ENCODE data around the gene FUBP3. TPM values are rescaled to one million over a fixed set of nuclear protein-coding genes. Genes with fewer than 3 reads are reported as not detected.

FUBP3 gene
- total RNA-seq, 1 experiment from 2014 or later = 73.7 TPM

GRCh38 chr9:130557077-130557468 lies 22.3 kb upstream of the FUBP3 start:
- peaks cover 4 to 16% of the 10 kb centered on the region in 2 experiments; a peak in 3 of 4 replicates for H3K4me1 ChIP-seq (ENCODE audit: control insufficient read depth in 1 of 2, insufficient read depth in 2 of 2, low read length in 2 of 2)
- POLR2A ChIA-PET = no interaction called here

DNA sequence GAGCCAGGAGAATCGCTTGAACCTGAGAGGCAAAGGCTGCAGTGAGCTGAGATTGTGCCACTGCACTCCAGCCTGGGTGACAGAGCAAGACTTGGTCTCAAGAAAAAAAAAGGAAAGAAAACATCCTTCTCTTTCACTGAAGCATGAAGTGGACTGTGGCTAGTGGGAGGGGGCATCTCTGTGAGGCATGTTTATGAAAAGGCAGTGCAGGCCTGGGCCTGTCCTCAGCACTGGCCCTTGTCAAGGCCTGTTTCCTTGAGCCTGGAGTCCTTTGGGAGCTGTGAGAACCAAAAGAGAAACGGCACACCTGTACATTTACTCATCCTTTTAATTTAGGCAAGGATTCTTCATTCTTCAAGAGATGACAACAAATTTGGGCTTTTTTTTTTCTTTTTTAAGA lies 18.3 kb upstream of the FUBP3 start:
- Histone ChIP-seq H2AFZ (ENCODE audit: low read depth, low read length, poor library complexity, severe bottlenecking) (no peak overlapping the region), H3K9me3 (ENCODE audit: control insufficient read depth in 1 of 2, insufficient read depth in 1 of 2, low read depth in 1 of 2, low read length in 2 of 2) (no peaks in the 10 kb centered on the region), H3K4me3 (replicated peaks in 1 of 2; ENCODE audit: low read depth in 1 of 2, low read length in 2 of 2) (no peak overlapping the region), H3K4me1 (ENCODE audit: control insufficient read depth in 1 of 2, insufficient read depth in 2 of 2, low read length in 2 of 2) (peaks cover 0 to 5% of the 10 kb centered on the region in 2 experiments; a peak in 2 of 4 replicates), H3K9ac (ENCODE audit: low read length) (no peak overlapping the region), H3K4me2 (ENCODE audit: low read length) (no peak overlapping the region), H3K9me2 (ENCODE audit: insufficient read depth) (no peaks in the 10 kb centered on the region), H4K20me1 (ENCODE audit: insufficient read depth) (no peaks in the 10 kb centered on the region), H3K27ac (ENCODE audit: low read depth, low read length) (no peak overlapping the region), H3K27me3 (ENCODE audit: insufficient read depth, low read length) (no peaks in the 10 kb centered on the region), H3K79me2 (ENCODE audit: insufficient read depth, low read length) (no peaks in the 10 kb centered on the region), H3K36me3 (ENCODE audit: control insufficient read depth in 1 of 2, insufficient read depth in 2 of 2, low read length in 2 of 2) (no peaks in the 10 kb centered on the region)
- RAD21 ChIA-PET (ENCODE audit: low non-redundant PET in 1 of 2, low total read pairs in 2 of 2, uncharacterized antibody in 2 of 2, unreplicated experiment in 2 of 2) = no interaction called here
- DNase-seq (ENCODE audit: low read depth, low spot score) (no peak), ATAC-seq (no peak)
- POLR2A ChIA-PET = no interaction called here
- BruUV-seq (replicated peaks) = no TSS peak
- CTCF ChIA-PET = no interaction called here
- intact Hi-C loops (cut with micrococcal nuclease) = no loop called here
- TF ChIP-seq EGR1 (IDR thresholded peaks at IDR 0.05; ENCODE audit: low read depth) (no peak), RAD21 (IDR thresholded peaks at IDR 0.05; ENCODE audit: low read depth) (no peak), YY1 (IDR thresholded peaks at IDR 0.05; ENCODE audit: extremely low read depth, insufficient replicate concordance, low read depth, low read length) (no peak), ZBTB33 (IDR thresholded peaks at IDR 0.05; ENCODE audit: extremely low read depth, insufficient replicate concordance, low read length) (no peak), JUND (IDR thresholded peaks at IDR 0.05) (no peak), CBX3 (IDR thresholded peaks at IDR 0.05; ENCODE audit: low read depth) (no peak), POLR2A (IDR thresholded peaks at IDR 0.05; ENCODE audit: borderline replicate concordance, extremely low read depth, insufficient read depth, insufficient read length) (no peak), EZH2phosphoT487 (IDR thresholded peaks at IDR 0.05; ENCODE audit: borderline replicate concordance) (no peak), CEBPB (IDR thresholded peaks at IDR 0.05; ENCODE audit: low read depth) (no peak), TCF7L2 (IDR thresholded peaks at IDR 0.05; ENCODE audit: borderline replicate concordance, extremely low read depth, insufficient read depth, insufficient read length) (no peak)
- TF ChIP-seq, protein P1, sequence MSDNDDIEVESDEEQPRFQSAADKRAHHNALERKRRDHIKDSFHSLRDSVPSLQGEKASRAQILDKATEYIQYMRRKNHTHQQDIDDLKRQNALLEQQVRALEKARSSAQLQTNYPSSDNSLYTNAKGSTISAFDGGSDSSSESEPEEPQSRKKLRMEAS (IDR thresholded peaks at IDR 0.05) = no peak

More at GRCh38 chr9:130557077-130557468, 22.3 kb upstream of the FUBP3 start:
- Histone ChIP-seq H3K79me2 (ENCODE audit: insufficient read depth, low read length) (no peaks in the 10 kb centered on the region), H3K27me3 (ENCODE audit: insufficient read depth, low read length) (no peaks in the 10 kb centered on the region), H3K9me3 (ENCODE audit: control insufficient read depth in 1 of 2, insufficient read depth in 1 of 2, low read depth in 1 of 2, low read length in 2 of 2) (peaks cover 0 to 4% of the 10 kb centered on the region in 2 experiments; a peak in 1 of 4 replicates), H3K27ac (ENCODE audit: low read depth, low read length) (no peak overlapping the region), H4K20me1 (ENCODE audit: insufficient read depth) (no peaks in the 10 kb centered on the region), H3K9me2 (ENCODE audit: insufficient read depth) (no peaks in the 10 kb centered on the region), H3K36me3 (ENCODE audit: control insufficient read depth in 1 of 2, insufficient read depth in 2 of 2, low read length in 2 of 2) (no peaks in the 10 kb centered on the region), H3K9ac (ENCODE audit: low read length) (no peak overlapping the region), H2AFZ (ENCODE audit: low read depth, low read length, poor library complexity, severe bottlenecking) (no peak overlapping the region), H3K4me2 (ENCODE audit: low read length) (no peak overlapping the region), H3K4me3 (replicated peaks in 1 of 2; ENCODE audit: low read depth in 1 of 2, low read length in 2 of 2) (no peak overlapping the region)
- DNase-seq (ENCODE audit: low read depth, low spot score) = no peak
- no TSS peak for BruUV-seq (replicated peaks)
- ChIA-PET CTCF (no interaction called here), RAD21 (ENCODE audit: low non-redundant PET in 1 of 2, low total read pairs in 2 of 2, uncharacterized antibody in 2 of 2, unreplicated experiment in 2 of 2) (no interaction called here)
- intact Hi-C loops (cut with micrococcal nuclease) = no loop called here
- ATAC-seq = no peak
- no peak for TF ChIP-seq EZH2 (IDR thresholded peaks at IDR 0.05)
- no peak for TF ChIP-seq ATF3 (IDR thresholded peaks at IDR 0.05)
- TF ChIP-seq SP1 (IDR thresholded peaks at IDR 0.05; ENCODE audit: low read depth) = no peak
- TF ChIP-seq YY1 (IDR thresholded peaks at IDR 0.05; ENCODE audit: extremely low read depth, insufficient replicate concordance, low read depth, low read length) = no peak
- TF ChIP-seq RAD21 (IDR thresholded peaks at IDR 0.05; ENCODE audit: low read depth) = no peak
- no peak for TF ChIP-seq SRF (IDR thresholded peaks at IDR 0.05; ENCODE audit: low read depth)
- TF ChIP-seq CEBPB (IDR thresholded peaks at IDR 0.05; ENCODE audit: low read depth) = no peak
- no peak for TF ChIP-seq JUND (IDR thresholded peaks at IDR 0.05)
- TF ChIP-seq, protein P1 (IDR thresholded peaks at IDR 0.05) = no peak
- TF ChIP-seq POLR2AphosphoS5 (IDR thresholded peaks at IDR 0.05; ENCODE audit: low read depth, low read length) = no peak

Data from HCT116 (cell line).